Panc1 (cell line): ENCODE results near the gene ABCA7. TPM values are rescaled to one million over a fixed set of nuclear protein-coding genes. Genes with fewer than 3 reads are reported as not detected.

Experiments used
- ATAC-seq: fragments of 200-7000 bp; cut with Tn5 transposase; 2 replicates; pipeline ENCODE4 v1.9.1; 2020; ENCODE audit warnings: mild to moderate bottlenecking, moderate library complexity
- BruUV-seq: library from RNA; stranded (reverse); fragments of 400-500 nt; replicated peaks from 2 replicates; lab custom pipeline; 2021; lab: Mats Ljungman, UMichigan
- CTCF ChIA-PET: fragments of 300-600 bp; sonication (Branson Sonifier 250); formaldehyde crosslinking; loops from one replicate; lab custom pipeline; 2022; ENCODE audit warnings: antibody characterized with exemption; lab: Charles Lee
- POLR2A ChIA-PET: fragments of 300-600 bp; sonication (Branson Sonifier 250); formaldehyde crosslinking; loops from one replicate; lab custom pipeline; 2022; ENCODE audit warnings: antibody characterized with exemption; lab: Charles Lee
- DNase-seq: peaks from one replicate; pipeline ENCODE4 v3.0.0-alpha.2; 2010; ENCODE audit warnings: low read depth, low spot score
- H3K27ac ChIP-seq: 2 replicates; pipeline ENCODE4 v1.5.1; 2011; ENCODE audit warnings: mild to moderate bottlenecking, low read length, inconsistent platforms
- H3K27me3 ChIP-seq: fragments of 200-500 bp; sonication (Bioruptor generic); 2 replicates; pipeline ENCODE4 v1.6.0; 2014; ENCODE audit warnings: low read length, inconsistent platforms; ENCODE audit not compliant: control insufficient read depth, insufficient read depth
- H3K36me3 ChIP-seq: fragments of 200-500 bp; sonication (Bioruptor generic); 2 replicates; pipeline ENCODE4 v1.5.1; 2014; ENCODE audit warnings: inconsistent platforms, mild to moderate bottlenecking, low read length, moderate library complexity; ENCODE audit not compliant: control insufficient read depth, insufficient read depth
- H3K4me1 ChIP-seq: 2 replicates; pipeline ENCODE4 v1.5.1; 2011; ENCODE audit warnings: inconsistent platforms, mild to moderate bottlenecking, low read length, moderate library complexity; ENCODE audit not compliant: control insufficient read depth, insufficient read depth
- H3K4me3 ChIP-seq, 2 experiments: 2 replicates each; pipeline ENCODE4 v1.5.1; 2011 to 2012; ENCODE audit warnings: low read depth in 2 of 2, low read length in 2 of 2, mild to moderate bottlenecking in 2 of 2, inconsistent platforms in 1 of 2, moderate library complexity in 1 of 2
- H3K9me3 ChIP-seq: fragments of 200-500 bp; sonication (Bioruptor generic); 2 replicates; pipeline ENCODE4 v1.5.1; 2014; ENCODE audit warnings: low read depth, mild to moderate bottlenecking, inconsistent platforms, low read length, moderate library complexity; ENCODE audit not compliant: control insufficient read depth, insufficient read depth
- POLR2AphosphoS5 ChIP-seq: IDR thresholded peaks from 2 replicates; pipeline ENCODE4 v1.6.1; 2012; ENCODE audit warnings: mild to moderate bottlenecking, low read depth, low read length, moderate library complexity
- SIN3A ChIP-seq: IDR thresholded peaks from 2 replicates; pipeline ENCODE4 v1.6.1; 2012; ENCODE audit warnings: low read depth, mild to moderate bottlenecking, low read length, moderate library complexity, borderline replicate concordance; ENCODE audit not compliant: insufficient read depth
- TCF7L2 ChIP-seq: IDR thresholded peaks from 2 replicates; pipeline ENCODE4 v1.6.1; 2011; ENCODE audit warnings: mild to moderate bottlenecking, low read depth, low read length, inconsistent platforms
- in situ Hi-C: cut with HindIII; loops from 2 replicates; pipeline ENCODE4 v1.10.0; 2016; ENCODE audit warnings: low sequenced_read_pairs, low pct_unique_long_range_greater_than_20kb
- intact Hi-C: fragments of 100-400 bp; cut with micrococcal nuclease; formaldehyde crosslinking; loops from one replicate; pipeline ENCODE4 v1.10.0; 2022; ENCODE audit not compliant: unreplicated experiment
- total RNA-seq: library from RNA; stranded (reverse); gene quantifications from one replicate; pipeline ENCODE4 v1.2.1, GENCODE V29; 2021; ENCODE audit not compliant: unreplicated experiment
- TF ChIP-seq, protein P1 (sequence below), 2 experiments: IDR thresholded peaks; 2 replicates each; pipeline ENCODE4 v1.6.1; 2011 to 2012; ENCODE audit warnings: low read depth in 2 of 2, control low read depth in 1 of 2, low read length in 1 of 2, mild to moderate bottlenecking in 1 of 2, moderate library complexity in 1 of 2; ENCODE audit not compliant: insufficient read depth in 1 of 2
- TF ChIP-seq, protein P2 (sequence below): fragments of 450-650 bp; IDR thresholded peaks from 2 replicates; pipeline ENCODE4 v1.5.1; 2017; ENCODE audit warnings: mild to moderate bottlenecking

ABCA7 gene
- total RNA-seq, 1 experiment from 2014 or later = 47.5 TPM

DNA sequence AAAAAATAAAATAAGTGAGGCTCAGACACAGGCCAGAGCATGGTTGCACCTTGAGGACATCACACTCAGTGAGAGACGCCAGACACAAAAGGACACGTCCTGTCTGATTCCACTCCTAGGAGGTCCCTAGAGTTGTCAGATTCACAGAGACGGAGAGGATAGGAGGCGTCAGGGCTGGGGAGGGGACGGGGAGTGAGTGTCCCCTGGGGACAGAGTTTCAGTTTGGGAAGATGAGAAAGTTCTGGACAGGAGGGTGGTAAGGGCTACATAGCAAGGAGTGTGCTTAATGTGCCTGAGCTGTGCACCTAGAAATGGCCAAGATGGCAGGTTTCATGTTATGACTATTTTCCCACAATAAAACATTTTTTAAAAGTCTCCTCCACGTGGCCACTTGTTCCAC lies 41.8 kb upstream of the ABCA7 start:
- ChIA-PET CTCF (no interaction called here), POLR2A (no interaction called here)
- DNase-seq (no peak), ATAC-seq (no peak)
- Histone ChIP-seq H3K4me1 (peaks cover 8% of the 10 kb centered on the region), H3K36me3 (no peaks in the 10 kb centered on the region), H3K9me3 (no peaks in the 10 kb centered on the region), H3K27me3 (no peaks in the 10 kb centered on the region), H3K27ac (no peak overlapping the region), H3K4me3 (peak overlapping the region in 1 of 2 experiments; percentile 8; a peak in 1 of 4 replicates)
- no TSS peak for BruUV-seq
- in situ Hi-C loops = no loop called here
- no peak for TF ChIP-seq SIN3A
- TF ChIP-seq, protein P1, sequence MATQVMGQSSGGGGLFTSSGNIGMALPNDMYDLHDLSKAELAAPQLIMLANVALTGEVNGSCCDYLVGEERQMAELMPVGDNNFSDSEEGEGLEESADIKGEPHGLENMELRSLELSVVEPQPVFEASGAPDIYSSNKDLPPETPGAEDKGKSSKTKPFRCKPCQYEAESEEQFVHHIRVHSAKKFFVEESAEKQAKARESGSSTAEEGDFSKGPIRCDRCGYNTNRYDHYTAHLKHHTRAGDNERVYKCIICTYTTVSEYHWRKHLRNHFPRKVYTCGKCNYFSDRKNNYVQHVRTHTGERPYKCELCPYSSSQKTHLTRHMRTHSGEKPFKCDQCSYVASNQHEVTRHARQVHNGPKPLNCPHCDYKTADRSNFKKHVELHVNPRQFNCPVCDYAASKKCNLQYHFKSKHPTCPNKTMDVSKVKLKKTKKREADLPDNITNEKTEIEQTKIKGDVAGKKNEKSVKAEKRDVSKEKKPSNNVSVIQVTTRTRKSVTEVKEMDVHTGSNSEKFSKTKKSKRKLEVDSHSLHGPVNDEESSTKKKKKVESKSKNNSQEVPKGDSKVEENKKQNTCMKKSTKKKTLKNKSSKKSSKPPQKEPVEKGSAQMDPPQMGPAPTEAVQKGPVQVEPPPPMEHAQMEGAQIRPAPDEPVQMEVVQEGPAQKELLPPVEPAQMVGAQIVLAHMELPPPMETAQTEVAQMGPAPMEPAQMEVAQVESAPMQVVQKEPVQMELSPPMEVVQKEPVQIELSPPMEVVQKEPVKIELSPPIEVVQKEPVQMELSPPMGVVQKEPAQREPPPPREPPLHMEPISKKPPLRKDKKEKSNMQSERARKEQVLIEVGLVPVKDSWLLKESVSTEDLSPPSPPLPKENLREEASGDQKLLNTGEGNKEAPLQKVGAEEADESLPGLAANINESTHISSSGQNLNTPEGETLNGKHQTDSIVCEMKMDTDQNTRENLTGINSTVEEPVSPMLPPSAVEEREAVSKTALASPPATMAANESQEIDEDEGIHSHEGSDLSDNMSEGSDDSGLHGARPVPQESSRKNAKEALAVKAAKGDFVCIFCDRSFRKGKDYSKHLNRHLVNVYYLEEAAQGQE (IDR thresholded peaks at IDR 0.05; ENCODE audit: insufficient read depth in 1 of 2, low read depth in 2 of 2, low read length in 1 of 2) = no peak
- no peak for TF ChIP-seq POLR2AphosphoS5
- TF ChIP-seq, protein P2, sequence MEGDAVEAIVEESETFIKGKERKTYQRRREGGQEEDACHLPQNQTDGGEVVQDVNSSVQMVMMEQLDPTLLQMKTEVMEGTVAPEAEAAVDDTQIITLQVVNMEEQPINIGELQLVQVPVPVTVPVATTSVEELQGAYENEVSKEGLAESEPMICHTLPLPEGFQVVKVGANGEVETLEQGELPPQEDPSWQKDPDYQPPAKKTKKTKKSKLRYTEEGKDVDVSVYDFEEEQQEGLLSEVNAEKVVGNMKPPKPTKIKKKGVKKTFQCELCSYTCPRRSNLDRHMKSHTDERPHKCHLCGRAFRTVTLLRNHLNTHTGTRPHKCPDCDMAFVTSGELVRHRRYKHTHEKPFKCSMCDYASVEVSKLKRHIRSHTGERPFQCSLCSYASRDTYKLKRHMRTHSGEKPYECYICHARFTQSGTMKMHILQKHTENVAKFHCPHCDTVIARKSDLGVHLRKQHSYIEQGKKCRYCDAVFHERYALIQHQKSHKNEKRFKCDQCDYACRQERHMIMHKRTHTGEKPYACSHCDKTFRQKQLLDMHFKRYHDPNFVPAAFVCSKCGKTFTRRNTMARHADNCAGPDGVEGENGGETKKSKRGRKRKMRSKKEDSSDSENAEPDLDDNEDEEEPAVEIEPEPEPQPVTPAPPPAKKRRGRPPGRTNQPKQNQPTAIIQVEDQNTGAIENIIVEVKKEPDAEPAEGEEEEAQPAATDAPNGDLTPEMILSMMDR = no peak
- no peak for TF ChIP-seq TCF7L2
- intact Hi-C loops = loop anchor here (5.0 kb wide), 1 partner anchor 141 kb away; the partner anchor contains the start of gene CFD

DNA sequence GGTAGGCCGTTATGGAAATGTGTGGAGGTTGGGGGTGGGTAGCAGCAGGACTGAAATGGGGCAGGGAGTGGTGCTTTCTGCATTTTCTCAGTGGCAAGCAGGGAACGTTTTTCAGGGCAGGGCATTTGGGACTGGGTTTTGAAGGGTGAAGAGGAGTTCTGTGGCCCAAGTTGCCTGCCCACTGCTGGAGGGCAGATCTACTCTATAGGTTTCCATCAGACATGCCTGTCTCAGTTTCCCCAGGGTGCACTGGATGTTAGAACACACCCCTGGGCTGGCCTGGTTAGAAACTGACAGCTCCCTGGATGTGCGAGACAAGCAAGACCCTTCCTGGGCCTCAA lies 40.6 kb upstream of the ABCA7 start:
- Histone ChIP-seq H3K4me3 (no peak overlapping the region), H3K27me3 (no peaks in the 10 kb centered on the region), H3K27ac (no peak overlapping the region), H3K9me3 (no peaks in the 10 kb centered on the region), H3K4me1 (peaks cover 8% of the 10 kb centered on the region), H3K36me3 (no peaks in the 10 kb centered on the region)
- ATAC-seq (no peak), DNase-seq (no peak)
- TF ChIP-seq, protein P2 = no peak
- ChIA-PET CTCF (interaction anchor here (0.7 kb wide), 1 partner anchor 64 kb away, joined by 7 read pairs; no protein-coding TSS in a partner anchor), POLR2A (no interaction called here)
- in situ Hi-C loops = no loop called here
- no TSS peak for BruUV-seq
- intact Hi-C loops = loop anchor here (5.0 kb wide), 1 partner anchor 142 kb away; the partner anchor contains the start of gene CFD
